A549 (cell line): Measurements from ENCODE around the gene GRIA1. TPM values are rescaled to one million over a fixed set of nuclear protein-coding genes. Genes with fewer than 3 reads are reported as not detected.

Source experiments
- ATAC-seq, 2 experiments: fragments of 200-7000 bp in 1 of 2; fragments of >200 bp in 1 of 2; cut with Nextera tagmentation in 1 of 2; cut with Tn5 transposase in 1 of 2; 3 replicates each; pipeline versions ENCODE4 v1.8.0 to v1.9.1; 2018 to 2020; ENCODE audit warnings: mild to moderate bottlenecking in 1 of 2, moderate library complexity in 1 of 2
- CTCF ChIA-PET: fragments of 300-600 bp; sonication (Branson Sonifier 250); formaldehyde crosslinking; extraction: SDS; loops from one replicate; lab custom pipeline; 2021; ENCODE audit warnings: antibody characterized with exemption, inconsistent platforms; lab: Yijun Ruan, JAX
- POLR2A ChIA-PET: fragments of 350-600 bp; formaldehyde crosslinking; extraction: SDS; loops from one replicate; lab custom pipeline; 2021; ENCODE audit warnings: antibody characterized with exemption, inconsistent platforms; lab: Yijun Ruan, JAX
- DNase-seq, 2 experiments: peaks; one replicate each; pipeline versions ENCODE4 v3.0.0 to v3.0.0-alpha.2; 2011 to 2016; ENCODE audit warnings: low read depth in 1 of 2, low spot score in 1 of 2
- FAIRE-seq: peaks from 2 replicates; lab custom pipeline; 2011; peaks lifted over from hg19 to GRCh38; lab: Jason Lieb, UNC
- H3K27ac ChIP-seq, 2 experiments: fragments of >200 bp; sonication (Bioruptor Twin); formaldehyde crosslinking; 3 replicates each; pipeline ENCODE4 v1.5.1; 2016 to 2017
- H3K4me1 ChIP-seq: fragments of >200 bp; sonication (Bioruptor Twin); formaldehyde crosslinking; 3 replicates; pipeline ENCODE4 v1.6.1; 2016
- H3K4me2 ChIP-seq: fragments of >200 bp; sonication (Bioruptor Twin); formaldehyde crosslinking; 3 replicates; pipeline ENCODE4 v1.6.1; 2016
- H3K4me3 ChIP-seq: fragments of >200 bp; sonication (Bioruptor Twin); formaldehyde crosslinking; 3 replicates; pipeline ENCODE4 v1.5.1; 2016
- H3K9me3 ChIP-seq: fragments of >200 bp; sonication (Bioruptor Twin); formaldehyde crosslinking; 3 replicates; pipeline ENCODE4 v1.6.1; 2016
- CEBPB ChIP-seq, 2 experiments: fragments of >200 bp in 1 of 2; sonication (Bioruptor Twin) in 1 of 2; formaldehyde crosslinking in 1 of 2; IDR thresholded peaks; 2 replicates each; pipeline ENCODE4 v1.6.1; 2012 to 2016
- CHD2 ChIP-seq: fragments of 150-350 bp; IDR thresholded peaks from 2 replicates; pipeline ENCODE4 v1.6.1; 2014; ENCODE audit warnings: low read length; ENCODE audit not compliant: partially characterized antibody
- CHD4 ChIP-seq: fragments of 200-600 bp; sonication (generic); IDR thresholded peaks from 2 replicates; pipeline ENCODE4 v1.6.1; 2016; ENCODE audit warnings: antibody characterized with exemption, mild to moderate bottlenecking, borderline replicate concordance
- E2F6 ChIP-seq: IDR thresholded peaks from 2 replicates; pipeline ENCODE4 v1.6.1; 2012; ENCODE audit warnings: low read depth, borderline replicate concordance
- EHMT2 ChIP-seq: fragments of 200-600 bp; sonication (generic); IDR thresholded peaks from 2 replicates; pipeline ENCODE4 v1.6.1; 2016; ENCODE audit warnings: antibody characterized with exemption, low read depth, mild to moderate bottlenecking, moderate library complexity
- ESRRA ChIP-seq: fragments of 150-350 bp; IDR thresholded peaks from 2 replicates; pipeline ENCODE4 v1.6.1; 2014; ENCODE audit warnings: mild to moderate bottlenecking, low read length, borderline replicate concordance
- FOSL2 ChIP-seq, 2 experiments: fragments of 450-650 bp in 1 of 2; fragments of >200 bp in 1 of 2; sonication (Bioruptor Twin) in 1 of 2; formaldehyde crosslinking; IDR thresholded peaks; 2 replicates each; pipeline versions ENCODE4 v1.5.0 to v1.6.1; 2016 to 2020; ENCODE audit warnings: mild to moderate bottlenecking in 1 of 2, moderate library complexity in 1 of 2
- FOXS1 ChIP-seq: fragments of 250-450 bp; sonication (Bioruptor Pico); IDR thresholded peaks from 2 replicates; pipeline ENCODE4 v1.5.0; 2020; ENCODE audit warnings: mild to moderate bottlenecking, moderate library complexity
- GATA3 ChIP-seq: IDR thresholded peaks from 2 replicates; pipeline ENCODE4 v1.6.1; 2012; ENCODE audit warnings: borderline replicate concordance
- HOXB13 ChIP-seq: fragments of 250-450 bp; sonication (Bioruptor Pico); IDR thresholded peaks from 2 replicates; pipeline ENCODE4 v1.5.0; 2020; ENCODE audit warnings: low read depth, mild to moderate bottlenecking, moderate library complexity
- JUN ChIP-seq, 2 experiments: fragments of >200 bp; sonication (Bioruptor Twin); formaldehyde crosslinking; IDR thresholded peaks; 2 replicates in 1 of 2; 3 replicates in 1 of 2; pipeline ENCODE4 v1.6.1; 2016 to 2017
- KDM5A ChIP-seq: fragments of 200-600 bp; sonication (generic); IDR thresholded peaks from 2 replicates; pipeline ENCODE4 v1.6.1; 2016; ENCODE audit warnings: antibody characterized with exemption, mild to moderate bottlenecking
- MAFK ChIP-seq: fragments of 450-650 bp; IDR thresholded peaks from 2 replicates; pipeline ENCODE4 v1.6.1; 2014; ENCODE audit not compliant: partially characterized antibody
- MYC ChIP-seq: IDR thresholded peaks from 2 replicates; pipeline ENCODE4 v1.6.1; 2012; ENCODE audit warnings: mild to moderate bottlenecking, inconsistent platforms, low read length, improper control_type of control experiment, borderline replicate concordance
- PHF8 ChIP-seq: fragments of 200-600 bp; sonication (generic); IDR thresholded peaks from 2 replicates; pipeline ENCODE4 v1.6.1; 2016; ENCODE audit warnings: low read depth, mild to moderate bottlenecking, antibody characterized with exemption, moderate library complexity, borderline replicate concordance
- POLR2A ChIP-seq: IDR thresholded peaks from 2 replicates; pipeline ENCODE4 v1.6.1; 2012; ENCODE audit warnings: mild to moderate bottlenecking, low read length
- POLR2AphosphoS2 ChIP-seq: conservative IDR thresholded peaks from 2 replicates; pipeline ENCODE4 v1.6.1; 2012; ENCODE audit warnings: low read length, improper control_type of control experiment, inconsistent platforms
- RARB ChIP-seq: fragments of 250-450 bp; sonication (Bioruptor Pico); IDR thresholded peaks from 2 replicates; pipeline ENCODE4 v1.8.0; 2021; ENCODE audit warnings: mild to moderate bottlenecking, moderate library complexity
- RCOR1 ChIP-seq: fragments of 150-350 bp; IDR thresholded peaks from 2 replicates; pipeline ENCODE4 v1.6.1; 2014; ENCODE audit warnings: antibody characterized with exemption, low read length, low read depth
- RNF2 ChIP-seq: fragments of 200-600 bp; sonication (generic); IDR thresholded peaks from 2 replicates; pipeline ENCODE4 v1.6.1; 2016; ENCODE audit warnings: low read depth, mild to moderate bottlenecking, antibody characterized with exemption, moderate library complexity, borderline replicate concordance
- SMC3 ChIP-seq: fragments of >200 bp; sonication (Bioruptor Twin); formaldehyde crosslinking; IDR thresholded peaks from 3 replicates; pipeline ENCODE4 v1.6.1; 2018; ENCODE audit warnings: inconsistent platforms
- TFCP2L1 ChIP-seq: fragments of 250-450 bp; sonication (Bioruptor Pico); IDR thresholded peaks from 2 replicates; pipeline ENCODE4 v1.5.0; 2021; ENCODE audit warnings: mild to moderate bottlenecking
- ZC3H11A ChIP-seq: fragments of 450-650 bp; IDR thresholded peaks from 2 replicates; pipeline ENCODE4 v1.6.1; 2014; ENCODE audit warnings: antibody characterized with exemption, mild to moderate bottlenecking
- WGBS: methylation state at CpG from one replicate; pipeline ENCODE4 v1.1.6; 2017; ENCODE audit errors: missing lambda C conversion rate; 5-methylcytosine and 5-hydroxymethylcytosine counted together
- polyA plus RNA-seq, 4 experiments: library from polyadenylated mRNA; depleted of rRNA in 3 of 4; stranded (reverse); fragments of >200 nt; fragmentation: RNase III in 1 of 4; extraction: RNeasy Plus Mini Kit Qiagen cat#74134 plus additional on column Dnase treatment in 1 of 4; gene quantifications; 2 replicates in 3 of 4; 3 replicates in 1 of 4; pipeline ENCODE4 v1.2.3, GENCODE V29; 2011 to 2017
- TF ChIP-seq, protein P1 (sequence below): fragments of 150-350 bp; IDR thresholded peaks from 2 replicates; pipeline ENCODE4 v1.6.1; 2014; ENCODE audit warnings: low read depth, mild to moderate bottlenecking, low read length
- TF ChIP-seq, protein P2 (sequence below): fragments of 200-600 bp; sonication (generic); IDR thresholded peaks from 2 replicates; pipeline ENCODE4 v1.6.1; 2016; ENCODE audit warnings: antibody characterized with exemption, mild to moderate bottlenecking, moderate library complexity

Gene GRIA1
- polyA plus RNA-seq, 2 of the 4 experiments (the other 2 are of a cell fraction) = not detected

GRCh38 chr5:153696256-153696655 is 205.8 kb downstream of the GRIA1 start:
- DNase-seq (no peak), FAIRE-seq (no peak), ATAC-seq (no peak)
- no peak overlapping the region for H3K4me2 ChIP-seq
- H3K27ac ChIP-seq = no peak overlapping the region
- H3K4me3 ChIP-seq = no peak overlapping the region
- TF ChIP-seq CEBPB (IDR thresholded peaks at IDR 0.05) = no peak
- TF ChIP-seq SMC3 = no peak
- no peak for TF ChIP-seq RNF2
- TF ChIP-seq JUN (IDR thresholded peaks at IDR 0.05) = no peak
- no peak for TF ChIP-seq RCOR1
- no peak for TF ChIP-seq HOXB13 (CRISPR knock-in tag)
- TF ChIP-seq EHMT2 = no peak
- TF ChIP-seq RARB = no peak
- POLR2A ChIA-PET = no interaction called here
- WGBS = 2% methylated on average over 3 of the region's 3 CpGs
- H3K9me3 ChIP-seq = no peaks in the 10 kb centered on the region
- CTCF ChIA-PET = no interaction called here
- H3K4me1 ChIP-seq = no peaks in the 10 kb centered on the region

DNA sequence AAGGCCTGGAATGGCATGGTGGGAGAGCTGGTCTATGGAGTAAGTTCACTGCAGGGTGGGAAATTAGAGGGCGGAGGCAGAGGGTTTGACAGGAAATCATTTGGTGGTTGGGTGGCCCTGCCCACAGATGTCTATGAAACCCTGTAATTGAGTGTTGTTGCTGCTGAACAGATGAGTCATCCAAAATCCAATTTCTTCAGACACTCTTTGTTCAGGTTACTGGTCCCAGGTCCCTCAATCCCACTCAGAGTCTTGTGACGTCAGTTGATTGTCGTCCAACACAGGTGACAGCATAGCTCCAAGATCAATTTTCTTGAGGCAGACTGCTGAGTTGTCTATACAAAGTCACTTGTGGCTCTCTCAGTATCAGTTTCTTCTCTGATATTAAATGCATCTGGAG is 208.6 kb downstream of the GRIA1 start:
- TF ChIP-seq FOSL2 (IDR thresholded peaks at IDR 0.05) (no peak), FOSL2 (CRISPR knock-in tag; IDR thresholded peaks at IDR 0.05) (peak; percentile 36; the same call in 1 of the 2 replicates)
- TF ChIP-seq, protein P1, sequence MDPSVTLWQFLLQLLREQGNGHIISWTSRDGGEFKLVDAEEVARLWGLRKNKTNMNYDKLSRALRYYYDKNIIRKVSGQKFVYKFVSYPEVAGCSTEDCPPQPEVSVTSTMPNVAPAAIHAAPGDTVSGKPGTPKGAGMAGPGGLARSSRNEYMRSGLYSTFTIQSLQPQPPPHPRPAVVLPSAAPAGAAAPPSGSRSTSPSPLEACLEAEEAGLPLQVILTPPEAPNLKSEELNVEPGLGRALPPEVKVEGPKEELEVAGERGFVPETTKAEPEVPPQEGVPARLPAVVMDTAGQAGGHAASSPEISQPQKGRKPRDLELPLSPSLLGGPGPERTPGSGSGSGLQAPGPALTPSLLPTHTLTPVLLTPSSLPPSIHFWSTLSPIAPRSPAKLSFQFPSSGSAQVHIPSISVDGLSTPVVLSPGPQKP = no peak
- TF ChIP-seq, all 56 proteins: peak for 1
- FAIRE-seq = no peak
- Histone ChIP-seq H3K4me3 (no peak overlapping the region), H3K4me1 (no peaks in the 10 kb centered on the region), H3K27ac (no peak overlapping the region), H3K4me2 (no peak overlapping the region), H3K9me3 (no peaks in the 10 kb centered on the region)
- ChIA-PET POLR2A (no interaction called here), CTCF (interaction anchor here (1.0 kb wide), 1 partner anchor 10 kb away, joined by 3 read pairs; no protein-coding TSS in a partner anchor)
- DNase-seq = no peak
- ATAC-seq = no peak
- 25% methylated on average over 2 of the region's 3 CpGs for WGBS

DNA sequence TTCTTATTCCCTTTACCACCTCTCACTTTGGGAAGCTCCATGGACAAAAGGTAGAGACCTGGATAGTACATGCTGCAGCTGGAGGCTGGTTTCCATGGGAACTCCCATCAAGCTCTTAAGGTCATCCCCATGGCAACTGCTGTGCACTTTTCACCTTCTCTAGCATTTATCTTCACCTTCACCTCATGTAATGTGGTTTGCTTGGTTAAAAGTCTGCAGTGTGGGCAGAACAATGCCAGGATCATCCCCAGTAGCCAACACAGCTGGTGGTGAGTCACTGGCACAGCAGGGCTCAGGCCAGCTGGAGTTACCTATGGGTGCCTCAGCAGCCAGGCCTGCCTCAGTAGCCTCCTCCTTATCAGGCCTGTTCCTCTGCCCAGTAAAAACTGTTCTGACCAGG is 210.5 kb downstream of the GRIA1 start:
- no peaks in the 10 kb centered on the region for H3K9me3 ChIP-seq
- ChIA-PET POLR2A (no interaction called here), CTCF (interaction anchor here (0.6 kb wide), 1 partner anchor 864 kb away, joined by 3 read pairs; no protein-coding TSS in a partner anchor)
- no peak for ATAC-seq
- no peak overlapping the region for H3K27ac ChIP-seq
- no peak for FAIRE-seq
- no peak overlapping the region for H3K4me2 ChIP-seq
- no peaks in the 10 kb centered on the region for H3K4me1 ChIP-seq
- H3K4me3 ChIP-seq = no peak overlapping the region
- TF ChIP-seq JUN (IDR thresholded peaks at IDR 0.05) (no peak), SMC3 (no peak), ZC3H11A (no peak), GATA3 (no peak), RCOR1 (no peak), MYC (no peak), ESRRA (no peak), E2F6 (no peak), CHD2 (no peak), KDM5A (no peak), CHD4 (no peak), POLR2AphosphoS2 (no peak), MAFK (no peak), FOXS1 (CRISPR knock-in tag) (no peak), TFCP2L1 (CRISPR knock-in tag) (no peak), PHF8 (no peak), POLR2A (no peak)
- TF ChIP-seq, protein P2, sequence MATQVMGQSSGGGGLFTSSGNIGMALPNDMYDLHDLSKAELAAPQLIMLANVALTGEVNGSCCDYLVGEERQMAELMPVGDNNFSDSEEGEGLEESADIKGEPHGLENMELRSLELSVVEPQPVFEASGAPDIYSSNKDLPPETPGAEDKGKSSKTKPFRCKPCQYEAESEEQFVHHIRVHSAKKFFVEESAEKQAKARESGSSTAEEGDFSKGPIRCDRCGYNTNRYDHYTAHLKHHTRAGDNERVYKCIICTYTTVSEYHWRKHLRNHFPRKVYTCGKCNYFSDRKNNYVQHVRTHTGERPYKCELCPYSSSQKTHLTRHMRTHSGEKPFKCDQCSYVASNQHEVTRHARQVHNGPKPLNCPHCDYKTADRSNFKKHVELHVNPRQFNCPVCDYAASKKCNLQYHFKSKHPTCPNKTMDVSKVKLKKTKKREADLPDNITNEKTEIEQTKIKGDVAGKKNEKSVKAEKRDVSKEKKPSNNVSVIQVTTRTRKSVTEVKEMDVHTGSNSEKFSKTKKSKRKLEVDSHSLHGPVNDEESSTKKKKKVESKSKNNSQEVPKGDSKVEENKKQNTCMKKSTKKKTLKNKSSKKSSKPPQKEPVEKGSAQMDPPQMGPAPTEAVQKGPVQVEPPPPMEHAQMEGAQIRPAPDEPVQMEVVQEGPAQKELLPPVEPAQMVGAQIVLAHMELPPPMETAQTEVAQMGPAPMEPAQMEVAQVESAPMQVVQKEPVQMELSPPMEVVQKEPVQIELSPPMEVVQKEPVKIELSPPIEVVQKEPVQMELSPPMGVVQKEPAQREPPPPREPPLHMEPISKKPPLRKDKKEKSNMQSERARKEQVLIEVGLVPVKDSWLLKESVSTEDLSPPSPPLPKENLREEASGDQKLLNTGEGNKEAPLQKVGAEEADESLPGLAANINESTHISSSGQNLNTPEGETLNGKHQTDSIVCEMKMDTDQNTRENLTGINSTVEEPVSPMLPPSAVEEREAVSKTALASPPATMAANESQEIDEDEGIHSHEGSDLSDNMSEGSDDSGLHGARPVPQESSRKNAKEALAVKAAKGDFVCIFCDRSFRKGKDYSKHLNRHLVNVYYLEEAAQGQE = no peak
- TF ChIP-seq, protein P1 = no peak
- no peak for DNase-seq
